Uterus (tissue), 2 donors: Measurements from ENCODE around the gene STX16.

Experiments
- CTCF ChIP-seq, 4 experiments: fragments of 200-600 bp in 2 of 4; fragments of 450-650 bp in 2 of 4; sonication (generic) in 2 of 4; IDR thresholded peaks; one replicate each; pipeline ENCODE4 v1.5.1; 2016 to 2019; ENCODE audit warnings: antibody characterized with exemption in 4 of 4, mild to moderate bottlenecking in 2 of 4, moderate library complexity in 1 of 4
- POLR2A ChIP-seq, 2 donors: fragments of 450-650 bp; IDR thresholded peaks; one replicate each; pipeline ENCODE4 v1.6.1; 2016; ENCODE audit warnings: antibody characterized with exemption in 2 of 2, mild to moderate bottlenecking in 1 of 2, moderate library complexity in 1 of 2

- TF ChIP-seq POLR2A (IDR thresholded peaks at IDR 0.05) (no peak), CTCF (IDR thresholded peaks at IDR 0.05) (no peak)
These were observed 48.6 kb downstream of the STX16 start for GRCh38 chr20:58699623-58700107.
